Astrocyte of the spinal cord (primary cell): ENCODE results near the gene STAT6.

Experiments used
- DNase-seq: peaks from one replicate; pipeline ENCODE4 v3.0.0; 2011; ENCODE audit warnings: low read depth, low spot score
- H3K4me3 ChIP-seq: 2 replicates; pipeline ENCODE4 v1.5.1; 2011; ENCODE audit warnings: low read depth, mild to moderate bottlenecking, low read length, moderate library complexity
- in situ Hi-C: cut with HindIII; loops from 2 replicates; pipeline ENCODE4 v1.10.0; 2017; ENCODE audit warnings: low sequenced_read_pairs
- TF ChIP-seq, protein P1 (sequence below): IDR thresholded peaks from 2 replicates; pipeline ENCODE4 v1.5.1; 2012; ENCODE audit warnings: low read depth, mild to moderate bottlenecking, low read length, inconsistent platforms

The STAT6 gene, protein sequence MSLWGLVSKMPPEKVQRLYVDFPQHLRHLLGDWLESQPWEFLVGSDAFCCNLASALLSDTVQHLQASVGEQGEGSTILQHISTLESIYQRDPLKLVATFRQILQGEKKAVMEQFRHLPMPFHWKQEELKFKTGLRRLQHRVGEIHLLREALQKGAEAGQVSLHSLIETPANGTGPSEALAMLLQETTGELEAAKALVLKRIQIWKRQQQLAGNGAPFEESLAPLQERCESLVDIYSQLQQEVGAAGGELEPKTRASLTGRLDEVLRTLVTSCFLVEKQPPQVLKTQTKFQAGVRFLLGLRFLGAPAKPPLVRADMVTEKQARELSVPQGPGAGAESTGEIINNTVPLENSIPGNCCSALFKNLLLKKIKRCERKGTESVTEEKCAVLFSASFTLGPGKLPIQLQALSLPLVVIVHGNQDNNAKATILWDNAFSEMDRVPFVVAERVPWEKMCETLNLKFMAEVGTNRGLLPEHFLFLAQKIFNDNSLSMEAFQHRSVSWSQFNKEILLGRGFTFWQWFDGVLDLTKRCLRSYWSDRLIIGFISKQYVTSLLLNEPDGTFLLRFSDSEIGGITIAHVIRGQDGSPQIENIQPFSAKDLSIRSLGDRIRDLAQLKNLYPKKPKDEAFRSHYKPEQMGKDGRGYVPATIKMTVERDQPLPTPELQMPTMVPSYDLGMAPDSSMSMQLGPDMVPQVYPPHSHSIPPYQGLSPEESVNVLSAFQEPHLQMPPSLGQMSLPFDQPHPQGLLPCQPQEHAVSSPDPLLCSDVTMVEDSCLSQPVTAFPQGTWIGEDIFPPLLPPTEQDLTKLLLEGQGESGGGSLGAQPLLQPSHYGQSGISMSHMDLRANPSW

DNA sequence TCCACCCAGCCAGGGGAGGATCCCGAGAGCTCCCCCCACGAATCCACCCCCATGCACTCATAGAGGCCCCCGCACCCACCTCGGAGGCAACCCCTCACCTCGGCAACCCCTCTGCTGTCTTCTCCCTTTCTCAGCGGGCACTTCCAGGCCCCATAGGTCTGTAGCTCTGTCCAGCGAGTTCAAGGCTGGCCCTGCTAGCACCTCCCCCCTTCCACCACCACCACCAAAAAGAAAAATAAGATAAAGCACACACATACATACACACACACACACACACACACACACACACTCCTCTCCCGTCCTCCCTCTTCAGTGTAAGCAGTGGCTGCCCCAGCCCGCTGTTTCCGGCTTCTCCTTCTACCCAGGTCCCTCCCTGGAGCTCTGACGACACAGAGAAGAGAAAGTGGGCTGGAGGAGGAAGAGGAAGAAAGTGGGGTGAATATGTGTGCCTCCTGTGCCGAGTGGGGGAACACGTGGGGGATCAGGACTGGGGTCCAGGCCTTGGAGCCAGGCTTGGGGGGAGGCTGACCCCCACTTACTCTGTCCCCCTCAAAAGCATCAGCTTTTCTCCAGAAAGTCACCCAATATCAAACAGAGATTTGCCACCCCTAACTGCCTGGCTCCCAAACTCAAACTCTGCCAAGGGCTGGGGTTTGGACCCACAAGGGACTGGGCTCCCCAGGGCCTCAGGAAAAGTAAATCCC is at the start of gene STAT6:
Gene STAT6 (minus strand): TSS at position 332 of the 704 bp plus-strand sequence. CDS start 3,084 bp downstream, outside the sequence.
- in situ Hi-C loops: no loop called here
- peak; percentile 84 for DNase-seq
- TF ChIP-seq, protein P1, sequence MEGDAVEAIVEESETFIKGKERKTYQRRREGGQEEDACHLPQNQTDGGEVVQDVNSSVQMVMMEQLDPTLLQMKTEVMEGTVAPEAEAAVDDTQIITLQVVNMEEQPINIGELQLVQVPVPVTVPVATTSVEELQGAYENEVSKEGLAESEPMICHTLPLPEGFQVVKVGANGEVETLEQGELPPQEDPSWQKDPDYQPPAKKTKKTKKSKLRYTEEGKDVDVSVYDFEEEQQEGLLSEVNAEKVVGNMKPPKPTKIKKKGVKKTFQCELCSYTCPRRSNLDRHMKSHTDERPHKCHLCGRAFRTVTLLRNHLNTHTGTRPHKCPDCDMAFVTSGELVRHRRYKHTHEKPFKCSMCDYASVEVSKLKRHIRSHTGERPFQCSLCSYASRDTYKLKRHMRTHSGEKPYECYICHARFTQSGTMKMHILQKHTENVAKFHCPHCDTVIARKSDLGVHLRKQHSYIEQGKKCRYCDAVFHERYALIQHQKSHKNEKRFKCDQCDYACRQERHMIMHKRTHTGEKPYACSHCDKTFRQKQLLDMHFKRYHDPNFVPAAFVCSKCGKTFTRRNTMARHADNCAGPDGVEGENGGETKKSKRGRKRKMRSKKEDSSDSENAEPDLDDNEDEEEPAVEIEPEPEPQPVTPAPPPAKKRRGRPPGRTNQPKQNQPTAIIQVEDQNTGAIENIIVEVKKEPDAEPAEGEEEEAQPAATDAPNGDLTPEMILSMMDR: no peak
- peak within 1 kb of the TSS; percentile 69 for H3K4me3 ChIP-seq

DNA sequence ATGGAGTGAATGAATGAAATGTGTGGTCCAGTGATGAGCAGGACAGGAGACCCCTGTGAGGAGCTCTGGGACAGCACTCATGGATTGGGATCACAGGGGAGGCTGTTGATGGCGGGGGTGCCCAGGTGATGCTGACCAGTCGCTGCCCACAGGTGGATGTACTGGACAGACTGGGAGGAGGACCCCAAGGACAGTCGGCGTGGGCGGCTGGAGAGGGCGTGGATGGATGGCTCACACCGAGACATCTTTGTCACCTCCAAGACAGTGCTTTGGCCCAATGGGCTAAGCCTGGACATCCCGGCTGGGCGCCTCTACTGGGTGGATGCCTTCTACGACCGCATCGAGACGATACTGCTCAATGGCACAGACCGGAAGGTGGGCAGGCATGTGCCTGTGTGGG is 49.6 kb upstream of the STAT6 start:
- in situ Hi-C loops: no loop called here
- no peak overlapping the region for H3K4me3 ChIP-seq
- DNase-seq: no peak
- TF ChIP-seq, protein P1: no peak

DNA sequence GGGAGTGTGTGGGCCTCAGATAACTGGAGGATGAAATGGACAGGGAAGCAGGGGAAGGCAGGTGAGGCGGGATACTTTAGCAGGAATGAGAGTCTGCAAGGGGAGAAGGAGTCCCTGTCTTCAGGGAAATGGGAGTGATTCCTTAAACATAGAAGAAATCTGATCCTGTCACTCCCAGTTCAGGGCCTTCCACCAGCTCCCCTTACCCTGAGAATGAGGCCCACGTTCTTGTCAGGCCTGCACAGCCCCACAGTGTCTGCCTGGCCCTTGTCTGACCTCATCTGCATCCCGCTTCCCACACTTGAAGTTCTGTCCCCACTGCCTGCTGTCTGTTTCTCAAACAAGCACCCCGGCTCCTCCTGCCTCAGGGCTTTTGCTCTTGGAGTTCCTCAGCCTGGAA is 48.9 kb upstream of the STAT6 start:
- H3K4me3 ChIP-seq: no peak overlapping the region
- DNase-seq: no peak
- in situ Hi-C loops: no loop called here
- TF ChIP-seq, protein P1: no peak

DNA sequence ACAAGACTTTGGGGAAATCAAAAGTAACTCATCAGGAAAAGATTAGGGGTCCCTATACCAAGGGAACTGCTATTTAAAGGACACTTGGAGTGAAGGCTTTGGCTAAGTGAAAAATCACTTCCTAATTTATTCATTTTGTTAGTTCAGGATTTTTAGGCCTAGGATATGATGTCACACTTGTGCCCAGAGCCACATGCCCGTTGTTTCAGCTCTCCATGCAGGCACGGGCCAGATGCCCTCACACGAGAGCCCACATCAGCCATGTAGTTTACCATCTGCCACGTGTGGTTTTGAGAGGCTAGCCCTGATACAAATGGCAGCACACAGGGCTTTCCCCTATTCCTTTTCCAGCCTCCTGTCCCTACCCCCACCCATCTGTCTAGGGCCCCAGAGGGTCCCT is 48.1 kb upstream of the STAT6 start:
- no peak for DNase-seq
- TF ChIP-seq, protein P1: no peak
- in situ Hi-C loops: no loop called here
- H3K4me3 ChIP-seq: no peak overlapping the region

DNA sequence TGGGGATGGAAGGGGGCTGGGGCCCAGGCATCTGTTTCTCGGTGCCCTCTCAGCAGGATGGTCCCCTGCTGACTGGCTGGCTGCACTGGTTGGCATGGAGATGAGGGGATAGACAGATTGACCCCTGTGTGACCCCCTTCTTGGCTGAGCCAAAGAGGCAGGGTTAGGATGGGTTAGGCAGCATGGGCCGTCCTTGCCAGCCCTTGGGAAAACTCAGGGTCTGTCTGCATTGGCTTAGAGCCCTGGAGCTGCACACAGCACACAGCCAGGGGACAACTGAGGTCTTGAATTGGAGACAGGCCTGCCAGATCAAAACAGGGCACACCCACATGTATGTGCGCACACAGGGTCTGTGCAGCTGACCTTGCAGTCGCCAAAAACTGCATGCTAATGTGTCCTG is 47.5 kb upstream of the STAT6 start:
- H3K4me3 ChIP-seq: no peak overlapping the region
- TF ChIP-seq, protein P1: no peak
- in situ Hi-C loops: no loop called here
- no peak for DNase-seq

DNA sequence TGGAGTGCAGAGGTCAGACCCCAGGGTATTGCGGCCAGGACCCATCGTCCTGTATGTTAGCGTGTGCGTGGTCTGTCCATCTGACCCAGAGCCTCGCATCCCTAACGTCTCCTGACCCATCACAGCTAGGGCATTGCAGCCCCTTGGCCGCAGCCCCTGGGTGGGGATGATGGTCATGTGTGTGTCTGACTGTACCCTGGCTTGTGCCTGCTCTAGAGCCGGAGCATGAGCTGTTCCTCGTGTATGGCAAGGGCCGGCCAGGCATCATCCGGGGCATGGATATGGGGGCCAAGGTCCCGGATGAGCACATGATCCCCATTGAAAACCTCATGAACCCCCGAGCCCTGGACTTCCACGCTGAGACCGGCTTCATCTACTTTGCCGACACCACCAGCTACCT is 47.0 kb upstream of the STAT6 start:
- TF ChIP-seq, protein P1: no peak
- DNase-seq: no peak
- in situ Hi-C loops: no loop called here
- H3K4me3 ChIP-seq: no peak overlapping the region
